ENCODE data around the gene GUCY1B1.
"Not testable (repeated sequence)": the region's sequence is repeated elsewhere in the genome, so short reads cannot be mapped to it uniquely, and the experiment has no call there.

GRCh38 chr4:155797581-155797980 is 38.8 kb downstream of the GUCY1B1 start:
- TF ChIP-seq, protein P1, sequence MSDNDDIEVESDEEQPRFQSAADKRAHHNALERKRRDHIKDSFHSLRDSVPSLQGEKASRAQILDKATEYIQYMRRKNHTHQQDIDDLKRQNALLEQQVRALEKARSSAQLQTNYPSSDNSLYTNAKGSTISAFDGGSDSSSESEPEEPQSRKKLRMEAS (IDR thresholded peaks at IDR 0.05; ENCODE audit: low read depth, low read length), result not testable (repeated sequence)
- not testable (repeated sequence) for TF ChIP-seq CTCF (IDR thresholded peaks at IDR 0.05; ENCODE audit: low read depth, low read length); POLR2A (IDR thresholded peaks at IDR 0.05; ENCODE audit: extremely low read depth, insufficient read length)
